MM.1S (cell line): ENCODE data around the gene NRM.

Experiments
- EZH2 ChIP-seq: fragments of 300-600 bp; sonication (generic); optimal IDR thresholded peaks from 2 replicates; pipeline ENCODE3; 2017; ENCODE audit warnings: low read depth, mild to moderate bottlenecking, antibody characterized with exemption, low read length, mixed read lengths
- EZH2phosphoT487 ChIP-seq: fragments of 300-600 bp; sonication (generic); IDR thresholded peaks from 2 replicates; pipeline ENCODE4 v1.6.1; 2018; ENCODE audit warnings: antibody characterized with exemption, low read length
- TF ChIP-seq, protein P1 (sequence below): fragments of 300-600 bp; sonication (generic); IDR thresholded peaks from 2 replicates; pipeline ENCODE4 v1.5.1; 2016; ENCODE audit warnings: antibody characterized with exemption, low read length, mixed read lengths

DNA sequence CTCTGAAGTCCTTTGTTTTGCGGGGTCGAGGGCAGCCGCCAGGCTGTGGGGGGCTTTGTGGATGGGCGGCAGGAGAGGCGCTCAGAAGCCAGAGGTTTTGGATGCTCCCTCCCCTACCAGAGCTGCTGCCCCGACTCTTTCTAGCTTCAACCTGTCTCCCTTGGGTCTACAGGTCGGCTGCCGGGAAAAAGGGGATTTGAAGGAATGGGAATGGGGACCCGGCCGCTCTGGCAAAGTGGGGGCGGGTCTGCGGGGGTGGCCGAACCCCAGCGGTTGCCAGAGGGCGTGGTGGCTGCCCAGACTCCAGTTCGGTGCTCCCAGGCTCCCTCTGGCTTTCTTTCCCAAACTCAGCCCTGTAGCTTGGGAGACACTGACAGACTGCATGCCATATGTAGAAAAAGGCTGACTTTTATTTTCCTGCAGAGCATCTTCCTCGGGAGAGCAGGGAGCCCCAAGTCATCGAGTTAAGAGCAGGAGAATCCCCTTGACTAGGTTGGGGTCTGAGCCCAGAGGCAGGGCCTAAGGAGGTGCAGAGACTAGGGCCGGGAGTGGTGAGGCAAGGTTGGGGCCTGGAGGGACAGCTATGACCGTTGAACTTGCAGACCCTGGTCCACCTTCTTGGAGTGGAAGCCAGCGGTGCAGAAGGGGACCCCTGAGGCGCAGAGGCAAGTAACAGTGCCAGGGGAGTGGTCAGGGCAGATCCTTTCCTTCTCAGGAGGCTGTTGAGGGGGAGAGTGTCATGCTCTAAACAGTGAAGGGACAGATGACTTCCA, 2.9 kb downstream of the NRM start:
- TF ChIP-seq, protein P1, sequence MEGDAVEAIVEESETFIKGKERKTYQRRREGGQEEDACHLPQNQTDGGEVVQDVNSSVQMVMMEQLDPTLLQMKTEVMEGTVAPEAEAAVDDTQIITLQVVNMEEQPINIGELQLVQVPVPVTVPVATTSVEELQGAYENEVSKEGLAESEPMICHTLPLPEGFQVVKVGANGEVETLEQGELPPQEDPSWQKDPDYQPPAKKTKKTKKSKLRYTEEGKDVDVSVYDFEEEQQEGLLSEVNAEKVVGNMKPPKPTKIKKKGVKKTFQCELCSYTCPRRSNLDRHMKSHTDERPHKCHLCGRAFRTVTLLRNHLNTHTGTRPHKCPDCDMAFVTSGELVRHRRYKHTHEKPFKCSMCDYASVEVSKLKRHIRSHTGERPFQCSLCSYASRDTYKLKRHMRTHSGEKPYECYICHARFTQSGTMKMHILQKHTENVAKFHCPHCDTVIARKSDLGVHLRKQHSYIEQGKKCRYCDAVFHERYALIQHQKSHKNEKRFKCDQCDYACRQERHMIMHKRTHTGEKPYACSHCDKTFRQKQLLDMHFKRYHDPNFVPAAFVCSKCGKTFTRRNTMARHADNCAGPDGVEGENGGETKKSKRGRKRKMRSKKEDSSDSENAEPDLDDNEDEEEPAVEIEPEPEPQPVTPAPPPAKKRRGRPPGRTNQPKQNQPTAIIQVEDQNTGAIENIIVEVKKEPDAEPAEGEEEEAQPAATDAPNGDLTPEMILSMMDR, result no peak
- TF ChIP-seq EZH2 (no peak), EZH2phosphoT487 (no peak)
